Lower leg skin (tissue), 4 donors: ENCODE data around the gene TBRG4. TPM values are rescaled to one million over a fixed set of nuclear protein-coding genes. Genes with fewer than 3 reads are reported as not detected.

ENCODE experiments used
- DNase-seq, 2 donors: peaks; one replicate each; pipeline ENCODE4 v3.0.0-alpha.2; 2019; ENCODE audit warnings: low spot score in 2 of 2
- H3K4me3 ChIP-seq: fragments of 200-600 bp; sonication (generic); 2 replicates; pipeline ENCODE4 v1.5.1; 2017; ENCODE audit warnings: mild to moderate bottlenecking, low read depth; ENCODE audit not compliant: poor library complexity, severe bottlenecking
- POLR2A ChIP-seq, 2 donors: fragments of 450-650 bp; IDR thresholded peaks; one replicate each; pipeline ENCODE4 v1.6.1; 2016 to 2017; ENCODE audit warnings: antibody characterized with exemption in 2 of 2, mild to moderate bottlenecking in 1 of 2, moderate library complexity in 1 of 2
- WGBS, 2 donors: methylation state at CpG; one replicate each; pipeline ENCODE4 v1.1.5; 2018; 5-methylcytosine and 5-hydroxymethylcytosine counted together
- intact Hi-C: fragments of 100-400 bp; cut with DNase I; formaldehyde crosslinking; loops from one replicate; pipeline ENCODE4 v1.15.0; 2023; ENCODE audit warnings: low total_unique reads
- total RNA-seq, 4 donors: library from RNA; depleted of rRNA; stranded (reverse); fragments of >200 nt; gene quantifications; one replicate each; pipeline ENCODE4 v1.1.0, GENCODE V29; 2016
- TF ChIP-seq, protein P1 (sequence below), 3 donors: fragments of 450-650 bp; IDR thresholded peaks; one replicate each; pipeline ENCODE4 v1.5.1; 2016; ENCODE audit warnings: antibody characterized with exemption in 3 of 3, mild to moderate bottlenecking in 3 of 3, moderate library complexity in 2 of 3

Gene TBRG4
- total RNA-seq, 4 donors from 2014 or later: 46.0 to 62.3 (median 58.1) TPM

GRCh38 chr7:45053401-45053800 lies 58.1 kb downstream of the TBRG4 start:
- TF ChIP-seq, protein P1, sequence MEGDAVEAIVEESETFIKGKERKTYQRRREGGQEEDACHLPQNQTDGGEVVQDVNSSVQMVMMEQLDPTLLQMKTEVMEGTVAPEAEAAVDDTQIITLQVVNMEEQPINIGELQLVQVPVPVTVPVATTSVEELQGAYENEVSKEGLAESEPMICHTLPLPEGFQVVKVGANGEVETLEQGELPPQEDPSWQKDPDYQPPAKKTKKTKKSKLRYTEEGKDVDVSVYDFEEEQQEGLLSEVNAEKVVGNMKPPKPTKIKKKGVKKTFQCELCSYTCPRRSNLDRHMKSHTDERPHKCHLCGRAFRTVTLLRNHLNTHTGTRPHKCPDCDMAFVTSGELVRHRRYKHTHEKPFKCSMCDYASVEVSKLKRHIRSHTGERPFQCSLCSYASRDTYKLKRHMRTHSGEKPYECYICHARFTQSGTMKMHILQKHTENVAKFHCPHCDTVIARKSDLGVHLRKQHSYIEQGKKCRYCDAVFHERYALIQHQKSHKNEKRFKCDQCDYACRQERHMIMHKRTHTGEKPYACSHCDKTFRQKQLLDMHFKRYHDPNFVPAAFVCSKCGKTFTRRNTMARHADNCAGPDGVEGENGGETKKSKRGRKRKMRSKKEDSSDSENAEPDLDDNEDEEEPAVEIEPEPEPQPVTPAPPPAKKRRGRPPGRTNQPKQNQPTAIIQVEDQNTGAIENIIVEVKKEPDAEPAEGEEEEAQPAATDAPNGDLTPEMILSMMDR (IDR thresholded peaks at IDR 0.05): no peak
- TF ChIP-seq POLR2A (IDR thresholded peaks at IDR 0.05): no peak
- 88 to 94% methylated on average over 6 of the region's 6 CpGs for WGBS, 2 donors
- no peak overlapping the region for H3K4me3 ChIP-seq
- intact Hi-C loops: no loop called here
- DNase-seq: no peak

- 77 to 79% methylated on average over 3 of the region's 3 CpGs for WGBS, 2 donors
- intact Hi-C loops: no loop called here
- peak in 1 of 2 donors; percentile 28 for DNase-seq
- TF ChIP-seq, protein P1 (IDR thresholded peaks at IDR 0.05): no peak
- TF ChIP-seq POLR2A (IDR thresholded peaks at IDR 0.05): no peak
- H3K4me3 ChIP-seq: no peak overlapping the region
Measured at GRCh38 chr7:45052011-45052410, 59.5 kb downstream of the TBRG4 start.

- 94 to 98% methylated on average over 2 of the region's 2 CpGs for WGBS, 2 donors
- H3K4me3 ChIP-seq: no peak overlapping the region
- no peak for DNase-seq
- intact Hi-C loops: no loop called here
- TF ChIP-seq, protein P1 (IDR thresholded peaks at IDR 0.05): no peak
- TF ChIP-seq POLR2A (IDR thresholded peaks at IDR 0.05): no peak
Measured at GRCh38 chr7:45050198-45050597, 61.3 kb downstream of the TBRG4 start.

Other genes with a start within 250 kb of the TBRG4 start
- 10 to 100 TPM; 20.0 to 28.5 (median 26.8) TPM for gene PURB, start 226.2 kb downstream of the TBRG4 start, total RNA-seq
- gene MYO1G, start 132.7 kb downstream of the TBRG4 start, total RNA-seq: 1 to 10 TPM; 1.1 to 3.0 (median 2.2) TPM
- 10 to 100 TPM; 25.1 to 45.7 (median 32.6) TPM for gene CCM2, start 111.5 kb downstream of the TBRG4 start, total RNA-seq
- gene NACAD, start 22.7 kb downstream of the TBRG4 start, total RNA-seq: 1 to 10 TPM in 3 of 4 donors, under 1 TPM in 1; 0.89 to 2.0 (median 1.7) TPM
- 10 to 100 TPM; 23.8 to 71.6 (median 35.1) TPM for gene RAMP3, start 46.1 kb upstream of the TBRG4 start, total RNA-seq